Measurements from ENCODE around the gene OR6N1.

Gene OR6N1, protein sequence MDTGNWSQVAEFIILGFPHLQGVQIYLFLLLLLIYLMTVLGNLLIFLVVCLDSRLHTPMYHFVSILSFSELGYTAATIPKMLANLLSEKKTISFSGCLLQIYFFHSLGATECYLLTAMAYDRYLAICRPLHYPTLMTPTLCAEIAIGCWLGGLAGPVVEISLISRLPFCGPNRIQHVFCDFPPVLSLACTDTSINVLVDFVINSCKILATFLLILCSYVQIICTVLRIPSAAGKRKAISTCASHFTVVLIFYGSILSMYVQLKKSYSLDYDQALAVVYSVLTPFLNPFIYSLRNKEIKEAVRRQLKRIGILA

GRCh38 chr1:158771950-158772866, at the start of gene OR6N1:
Gene OR6N1 (minus strand): TSS chr1:158772195. CDS start chr1:158766682, 5,513 bp downstream.
- DNase-seq (ENCODE audit: low read depth in 2 of 2), result no peak

DNA sequence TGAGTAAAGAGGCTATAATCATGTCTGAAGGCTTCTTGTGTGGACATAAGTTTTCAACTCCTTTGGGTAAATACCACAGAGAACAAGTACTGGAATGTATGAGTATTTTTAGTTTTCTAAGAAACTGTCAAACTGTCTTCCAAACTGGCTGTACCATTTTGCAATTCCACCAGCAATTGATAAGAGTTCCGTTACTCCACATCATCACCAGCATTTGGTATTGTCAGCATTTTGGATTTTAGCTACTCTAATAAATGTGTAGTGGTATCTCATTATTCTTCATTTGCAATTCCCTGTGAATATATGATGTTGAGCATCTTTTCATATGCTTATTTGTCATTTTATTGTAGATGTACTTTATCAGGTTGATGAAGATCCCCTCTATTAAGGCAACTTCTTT, 49.7 kb upstream of the OR6N1 start:
- DNase-seq (ENCODE audit: low read depth in 2 of 2), result no peak

GRCh38 chr1:158819461-158820443, 47.8 kb upstream of the OR6N1 start:
- no peak for DNase-seq (ENCODE audit: low read depth in 2 of 2)

DNA sequence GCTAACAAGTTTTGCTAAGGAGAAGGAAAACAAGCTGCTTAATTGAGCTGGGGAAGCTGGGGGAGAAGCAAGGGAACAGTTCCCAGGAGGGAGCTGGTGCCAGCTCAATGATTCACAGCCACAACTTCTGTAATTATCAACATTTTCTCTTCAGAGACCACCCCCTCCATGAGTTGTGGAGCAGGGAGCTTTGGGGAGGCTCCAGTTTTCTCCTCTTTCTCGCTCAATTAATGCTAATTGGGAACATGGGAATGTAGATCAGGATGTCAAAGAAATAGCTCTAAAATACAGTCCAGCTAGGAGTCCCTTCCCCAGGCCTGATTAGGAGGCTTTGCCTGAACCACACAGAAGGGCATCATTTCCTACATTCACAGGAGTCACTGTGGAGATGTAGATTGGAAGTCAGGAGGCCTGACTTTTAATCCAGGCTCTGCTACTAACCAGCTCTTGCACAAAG, 47.0 kb upstream of the OR6N1 start:
- no peak for DNase-seq (ENCODE audit: low read depth in 2 of 2)

- no peak for DNase-seq (ENCODE audit: low read depth in 2 of 2)
Measured at GRCh38 chr1:158818560-158818959, 46.6 kb upstream of the OR6N1 start.

- no peak for DNase-seq (ENCODE audit: low read depth in 2 of 2)
Measured at GRCh38 chr1:158814970-158815369, 43.0 kb upstream of the OR6N1 start.

DNA sequence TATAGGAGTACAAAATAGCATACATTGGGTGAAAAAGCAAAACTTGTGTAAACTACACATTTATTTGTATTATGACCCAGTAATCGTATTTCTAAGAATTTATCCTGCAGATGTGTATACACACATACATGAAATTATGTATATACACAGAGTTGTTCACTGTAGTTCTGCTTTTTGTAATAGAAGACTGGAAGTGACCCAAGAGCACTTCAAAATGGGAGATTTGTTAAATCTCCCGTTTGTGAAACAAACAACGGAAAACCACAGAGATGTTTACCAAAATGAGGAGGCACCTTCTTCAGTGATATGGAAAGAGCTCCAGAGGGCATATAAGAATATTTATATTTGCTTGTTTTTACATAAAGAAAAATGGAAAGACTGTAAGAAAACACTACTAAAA, 41.2 kb upstream of the OR6N1 start:
- no peak for DNase-seq (ENCODE audit: low read depth in 2 of 2)

DNA sequence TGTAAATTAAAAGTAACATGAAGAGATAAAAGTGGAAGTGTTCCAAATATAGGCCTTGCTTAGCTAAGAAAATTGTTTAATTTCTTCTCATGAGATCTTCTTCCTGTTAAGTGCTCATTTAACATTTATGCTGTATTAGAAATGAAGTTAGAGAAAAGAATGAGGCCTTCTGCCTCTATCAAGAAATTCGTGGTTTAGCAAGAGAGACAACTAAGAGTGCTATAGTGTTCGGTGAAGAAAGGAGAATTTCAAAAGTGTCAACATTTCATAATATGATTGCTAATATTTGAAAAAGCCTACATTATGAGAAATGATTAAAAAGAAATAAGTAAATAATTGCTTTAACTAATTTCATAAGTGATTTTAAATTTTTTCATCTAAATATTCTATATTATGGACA, 40.3 kb upstream of the OR6N1 start:
- DNase-seq (ENCODE audit: low read depth in 2 of 2), result no peak

DNA sequence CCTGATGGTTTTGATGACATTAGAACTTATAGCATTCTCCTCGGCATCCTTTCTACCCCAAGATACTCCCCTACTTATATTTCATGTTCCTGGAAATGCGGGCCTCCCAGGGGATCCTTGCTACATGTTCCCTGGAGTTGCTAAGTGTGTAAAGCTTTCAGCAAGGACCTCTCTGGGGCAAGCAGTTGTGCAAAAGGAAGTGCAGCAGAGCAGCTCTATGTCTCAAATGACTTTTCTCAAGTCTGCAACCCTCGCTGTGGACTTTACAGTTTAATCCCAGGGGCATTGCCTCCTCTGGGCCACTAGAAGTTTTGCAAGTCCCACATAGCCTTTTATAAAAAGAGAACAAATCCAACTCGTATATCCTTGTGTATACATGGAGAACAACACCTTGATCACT, 38.3 kb upstream of the OR6N1 start:
- no peak for DNase-seq (ENCODE audit: low read depth in 2 of 2)

DNA sequence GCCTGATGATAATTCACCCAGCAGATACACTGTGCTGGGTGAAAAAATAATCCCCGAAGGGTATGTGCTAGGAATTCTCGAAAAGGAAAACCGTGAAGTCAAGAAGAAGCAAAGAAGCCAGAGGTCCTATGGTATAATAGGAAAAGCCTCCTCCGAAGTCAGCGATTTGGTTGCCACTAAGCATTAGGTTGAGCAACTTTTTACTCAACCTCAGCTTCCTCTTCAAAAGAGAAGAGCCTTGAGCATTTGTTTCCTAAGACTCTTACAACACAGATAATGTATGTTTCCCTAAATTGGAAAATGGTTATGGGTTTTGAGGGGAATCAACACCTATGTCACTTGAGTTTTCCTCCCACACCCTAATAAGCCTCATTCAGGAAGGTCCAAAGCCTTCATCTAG, 37.9 kb upstream of the OR6N1 start:
- DNase-seq (ENCODE audit: low read depth in 2 of 2), result no peak

GRCh38 chr1:158809256-158809655, 37.3 kb upstream of the OR6N1 start:
- DNase-seq (ENCODE audit: low read depth in 2 of 2), result no peak

DNA sequence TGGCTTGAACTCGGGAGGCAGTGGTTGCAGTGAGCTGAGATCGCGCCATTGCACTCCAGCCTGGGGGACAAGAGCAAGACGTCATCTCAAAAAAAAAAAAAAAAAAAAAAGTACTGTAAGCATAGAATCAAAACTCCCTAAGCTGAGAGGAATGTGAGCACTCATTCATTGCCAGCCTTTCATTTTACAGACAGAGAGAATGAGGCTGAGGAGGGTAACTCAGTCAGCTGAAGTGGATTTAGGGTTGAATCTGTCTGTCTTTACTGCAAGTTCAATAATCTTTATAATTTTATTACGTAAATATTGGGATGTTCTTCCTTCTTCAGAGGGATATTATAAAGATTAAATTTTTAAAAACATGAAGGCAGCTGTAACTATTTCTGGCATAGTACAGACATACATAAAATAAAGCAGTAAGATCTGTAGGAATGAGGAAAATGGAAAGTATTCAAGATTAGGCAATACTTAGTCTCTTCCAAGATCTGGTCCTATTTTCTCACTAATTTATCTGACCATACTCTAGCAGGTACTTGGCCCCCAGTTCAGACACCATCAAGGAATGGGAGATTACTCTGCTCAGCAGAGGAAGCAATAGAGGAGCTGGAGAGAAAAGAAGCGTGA, 35.0 kb upstream of the OR6N1 start:
- DNase-seq (ENCODE audit: low read depth in 2 of 2), result no peak

- no peak for DNase-seq (ENCODE audit: low read depth in 2 of 2)
Measured at GRCh38 chr1:158803678-158804077, 31.7 kb upstream of the OR6N1 start.

GRCh38 chr1:158801396-158801795, 29.4 kb upstream of the OR6N1 start:
- DNase-seq (ENCODE audit: low read depth in 2 of 2), result no peak

DNA sequence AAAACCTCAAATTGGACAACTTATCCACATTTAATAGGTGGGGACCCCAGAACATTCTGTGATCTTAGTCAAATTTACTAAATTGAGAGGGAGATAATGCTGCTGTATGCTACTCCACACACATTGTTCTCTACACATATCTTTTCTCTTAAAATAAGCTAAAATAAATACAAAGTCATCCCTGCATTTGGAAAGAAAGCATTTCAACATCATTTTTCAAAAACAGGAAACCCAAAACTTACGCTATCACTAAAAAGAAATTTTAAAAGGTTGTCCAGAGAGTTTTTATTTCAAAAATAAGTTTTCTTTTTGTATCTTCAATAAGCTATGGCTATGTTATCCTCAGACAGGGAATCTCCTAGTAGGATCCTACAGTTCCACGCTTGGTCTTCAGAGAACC, 28.5 kb upstream of the OR6N1 start:
- no peak for DNase-seq (ENCODE audit: low read depth in 2 of 2)

DNA sequence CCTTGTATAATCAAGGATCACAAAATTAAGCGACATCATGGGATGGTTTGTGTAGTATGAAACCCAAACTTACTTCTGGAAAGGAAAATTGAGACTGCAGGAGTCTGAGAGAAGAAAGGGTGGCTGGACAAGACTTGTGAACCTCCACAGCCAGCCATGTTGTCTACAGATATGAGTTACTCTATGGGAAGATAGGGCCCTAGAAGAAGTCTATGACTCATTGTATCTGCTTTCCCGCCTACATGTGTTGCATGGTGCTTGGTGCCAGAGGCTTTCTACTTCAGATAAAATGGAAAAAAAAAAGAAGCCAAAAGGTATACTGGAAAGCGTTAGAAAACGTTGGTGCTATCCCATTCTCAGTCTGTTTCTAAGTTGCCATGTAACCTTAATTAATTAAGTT, 27.7 kb upstream of the OR6N1 start:
- DNase-seq (ENCODE audit: low read depth in 2 of 2), result no peak

DNA sequence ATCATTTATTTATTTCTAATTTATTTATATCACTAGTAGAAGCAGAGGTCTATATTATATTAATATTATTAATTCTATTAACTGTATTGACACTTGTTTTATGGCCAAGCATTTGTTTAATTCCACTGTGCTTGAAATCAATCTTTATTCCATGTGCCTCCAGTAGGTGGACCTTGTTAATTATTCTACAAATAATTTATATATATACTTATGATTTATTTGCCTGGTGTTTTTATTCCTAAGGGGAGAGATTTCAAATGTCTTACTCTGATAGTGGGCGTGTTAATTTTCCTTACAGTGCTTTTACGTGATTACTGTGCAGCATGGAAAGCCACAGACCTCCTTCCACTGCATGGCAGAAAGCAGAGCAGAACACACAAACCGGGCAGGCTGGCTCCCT, 26.5 kb upstream of the OR6N1 start:
- no peak for DNase-seq (ENCODE audit: low read depth in 2 of 2)

GRCh38 chr1:158794247-158794646, 22.3 kb upstream of the OR6N1 start:
- DNase-seq (ENCODE audit: low read depth in 2 of 2), result no peak

GRCh38 chr1:158793604-158794003, 21.6 kb upstream of the OR6N1 start:
- DNase-seq (ENCODE audit: low read depth in 2 of 2), result peak in 1 of 2 donors; percentile 10

- no peak for DNase-seq (ENCODE audit: low read depth in 2 of 2)
Measured at GRCh38 chr1:158781104-158781503, 9.1 kb upstream of the OR6N1 start, which contains the start of gene OR6N2. Gene OR6N2 (minus strand): TSS chr1:158781204. CDS start chr1:158777635, 3,569 bp downstream.

GRCh38 chr1:158754420-158754819, 17.6 kb downstream of the OR6N1 start, which contains the start of gene OR6K6:
Gene OR6K6 (plus strand): TSS chr1:158754720. CDS start chr1:158754888, 168 bp downstream.
- DNase-seq (ENCODE audit: low read depth in 2 of 2), result no peak
